SK-N-SH treated with all-trans-retinoic acid at 6 μM for 48 hours (cell line): Measurements from ENCODE around the gene MAPKAPK5.

ENCODE experiments used
- TOX ChIP-seq: fragments of 250-450 bp; sonication (Bioruptor Pico); IDR thresholded peaks from 2 replicates; pipeline ENCODE4 v1.8.0; 2021; ENCODE audit warnings: mild to moderate bottlenecking, moderate library complexity, borderline replicate concordance
- TSHZ2 ChIP-seq: fragments of 250-450 bp; sonication (Bioruptor Pico); IDR thresholded peaks from 2 replicates; pipeline ENCODE4 v1.5.0; 2020; ENCODE audit warnings: mild to moderate bottlenecking, moderate library complexity

- no peak for TF ChIP-seq TSHZ2
- TF ChIP-seq TOX (CRISPR knock-in tag): no peak
Observed at GRCh38 chr12:111869671-111870070, 27.6 kb downstream of the MAPKAPK5 start.
